CD4-positive, CD25-positive, alpha-beta regulatory T cell (primary cell): ENCODE data around the gene SH3D19. TPM values are rescaled to one million over a fixed set of nuclear protein-coding genes. Genes with fewer than 3 reads are reported as not detected.

Experiments used
- ATAC-seq, 2 donors: fragments of 150-1000 bp; cut with Tn5 transposase; one replicate each; pipeline ENCODE4 v1.10.0; 2021; ENCODE audit warnings: low read depth in 2 of 2, moderate number of reproducible peaks in 2 of 2, moderate library complexity in 1 of 2
- DNase-seq, 3 donors: peaks; one replicate each; pipeline versions ENCODE4 v3.0.0 to v3.0.0-alpha.2; 2012 to 2022; ENCODE audit warnings: mixed read lengths in 1 of 3
- H3K27ac ChIP-seq: one replicate; pipeline ENCODE4 v1.7.0; 2013; ENCODE audit warnings: mild to moderate bottlenecking, low read length; ENCODE audit not compliant: insufficient read depth, poor library complexity, severe bottlenecking
- H3K27me3 ChIP-seq: one replicate; pipeline ENCODE4 v1.7.0; 2013; ENCODE audit warnings: low read length; ENCODE audit not compliant: control insufficient read depth, insufficient read depth
- H3K36me3 ChIP-seq: one replicate; pipeline ENCODE4 v1.7.0; 2013; ENCODE audit warnings: mild to moderate bottlenecking, low read length, moderate library complexity; ENCODE audit not compliant: control insufficient read depth, insufficient read depth
- H3K4me1 ChIP-seq: 2 replicates; pipeline ENCODE4 v1.7.0; 2013; ENCODE audit warnings: mild to moderate bottlenecking, low read length; ENCODE audit not compliant: insufficient read depth, control insufficient read depth, poor library complexity, severe bottlenecking
- H3K4me3 ChIP-seq: one replicate; pipeline ENCODE4 v1.7.0; 2013; ENCODE audit warnings: low read depth, mild to moderate bottlenecking, low read length, moderate library complexity
- H3K9me3 ChIP-seq, 2 experiments: 1 replicate in 1 of 2; 2 replicates in 1 of 2; pipeline ENCODE4 v1.7.0; 2013; ENCODE audit warnings: low read length in 2 of 2, mild to moderate bottlenecking in 1 of 2, moderate library complexity in 1 of 2; ENCODE audit not compliant: control insufficient read depth in 2 of 2
- H3K27ac Mint-ChIP-seq, 3 donors: one replicate each; pipeline ENCODE4 v1.8.0; 2020 to 2022; ENCODE audit warnings: mild to moderate bottlenecking in 3 of 3, mixed read lengths in 3 of 3, moderate library complexity in 2 of 3
- H3K27me3 Mint-ChIP-seq: one replicate; pipeline ENCODE4 v1.8.0; 2022; ENCODE audit warnings: mild to moderate bottlenecking, mixed read lengths
- H3K36me3 Mint-ChIP-seq: one replicate; pipeline ENCODE4 v1.8.0; 2020; ENCODE audit warnings: mixed read lengths
- H3K4me1 Mint-ChIP-seq, 4 donors: one replicate each; pipeline ENCODE4 v1.8.0; 2020 to 2022; ENCODE audit warnings: mixed read lengths in 4 of 4, mild to moderate bottlenecking in 1 of 4
- H3K4me3 Mint-ChIP-seq, 4 donors: one replicate each; pipeline ENCODE4 v1.8.0; 2020 to 2022; ENCODE audit warnings: mild to moderate bottlenecking in 4 of 4, mixed read lengths in 4 of 4, moderate library complexity in 3 of 4
- H3K9me3 Mint-ChIP-seq, 7 donors: one replicate each; pipeline ENCODE4 v1.8.0; 2020 to 2022; ENCODE audit warnings: mixed read lengths in 7 of 7, mild to moderate bottlenecking in 3 of 7, moderate library complexity in 2 of 7
- polyA plus RNA-seq, 4 donors: library from polyadenylated mRNA; unstranded; fragments of 300-500 nt; fragmentation: Illumina TruSeq; gene quantifications; one replicate each; pipeline ENCODE4 v1.2.3, GENCODE V29; 2021
- total RNA-seq: library from RNA; stranded (reverse); gene quantifications from one replicate; pipeline ENCODE4 v1.2.3, GENCODE V29; 2022

Gene SH3D19
- total and polyA plus RNA-seq, 5 donors from 2014 or later: 0.37 to 2.4 (median 0.83) TPM; not detected in 1

- peaks cover 2% of the 10 kb centered on the region for H3K27me3 ChIP-seq
- no peaks in the 10 kb centered on the region for H3K9me3 ChIP-seq
- ATAC-seq: no peak
- DNase-seq: no peak
- no peaks in the 10 kb centered on the region for H3K4me1 Mint-ChIP-seq
- H3K27ac ChIP-seq: no peak overlapping the region
- H3K4me3 Mint-ChIP-seq: no peak overlapping the region
- no peaks in the 10 kb centered on the region for H3K27me3 Mint-ChIP-seq
- H3K27ac Mint-ChIP-seq: no peak overlapping the region
- no peaks in the 10 kb centered on the region for H3K36me3 ChIP-seq
- H3K9me3 Mint-ChIP-seq: peaks cover 0 to 4% (median 0%) of the 10 kb centered on the region in 7 donors
- H3K4me1 ChIP-seq: no peaks in the 10 kb centered on the region
- no peak overlapping the region for H3K4me3 ChIP-seq
- H3K36me3 Mint-ChIP-seq: no peaks in the 10 kb centered on the region
Observed at GRCh38 chr4:151267822-151268535, 57.4 kb downstream of the SH3D19 start.

GRCh38 chr4:151267104-151267503 is 58.3 kb downstream of the SH3D19 start:
- DNase-seq (no peak), ATAC-seq (no peak)
- no peaks in the 10 kb centered on the region for H3K36me3 Mint-ChIP-seq
- Histone ChIP-seq H3K36me3 (no peaks in the 10 kb centered on the region), H3K27ac (no peak overlapping the region), H3K27me3 (peaks cover 2% of the 10 kb centered on the region), H3K9me3 (no peaks in the 10 kb centered on the region), H3K4me1 (no peaks in the 10 kb centered on the region), H3K4me3 (no peak overlapping the region)
- no peak overlapping the region for H3K4me3 Mint-ChIP-seq
- H3K27ac Mint-ChIP-seq: no peak overlapping the region
- H3K4me1 Mint-ChIP-seq: no peaks in the 10 kb centered on the region
- peaks cover 3% of the 10 kb centered on the region for H3K27me3 Mint-ChIP-seq
- H3K9me3 Mint-ChIP-seq: peaks cover 0 to 4% (median 0%) of the 10 kb centered on the region in 7 donors

GRCh38 chr4:151266497-151266896 is 58.9 kb downstream of the SH3D19 start:
- Mint-ChIP-seq H3K27me3 (peaks cover 9% of the 10 kb centered on the region), H3K9me3 (peaks cover 0 to 4% (median 0%) of the 10 kb centered on the region in 7 donors), H3K36me3 (no peaks in the 10 kb centered on the region), H3K27ac (no peak overlapping the region), H3K4me3 (no peak overlapping the region), H3K4me1 (no peaks in the 10 kb centered on the region)
- no peaks in the 10 kb centered on the region for H3K4me1 ChIP-seq
- H3K27ac ChIP-seq: no peak overlapping the region
- no peak for DNase-seq
- H3K9me3 ChIP-seq: no peaks in the 10 kb centered on the region
- no peaks in the 10 kb centered on the region for H3K36me3 ChIP-seq
- ATAC-seq: no peak
- peaks cover 2% of the 10 kb centered on the region for H3K27me3 ChIP-seq
- H3K4me3 ChIP-seq: no peak overlapping the region

- no peak for DNase-seq
- peaks cover 0 to 2% (median 0%) of the 10 kb centered on the region in 7 donors for H3K9me3 Mint-ChIP-seq
- no peak overlapping the region for H3K4me3 Mint-ChIP-seq
- no peaks in the 10 kb centered on the region for H3K36me3 Mint-ChIP-seq
- no peak for ATAC-seq
- H3K27me3 ChIP-seq: no peaks in the 10 kb centered on the region
- H3K27ac Mint-ChIP-seq: no peak overlapping the region
- no peaks in the 10 kb centered on the region for H3K4me1 ChIP-seq
- peaks cover 10% of the 10 kb centered on the region for H3K27me3 Mint-ChIP-seq
- no peak overlapping the region for H3K27ac ChIP-seq
- H3K4me3 ChIP-seq: no peak overlapping the region
- H3K36me3 ChIP-seq: no peaks in the 10 kb centered on the region
- H3K9me3 ChIP-seq: no peaks in the 10 kb centered on the region
- no peaks in the 10 kb centered on the region for H3K4me1 Mint-ChIP-seq
Observed at GRCh38 chr4:151263455-151263854, 62.0 kb downstream of the SH3D19 start.

- Mint-ChIP-seq H3K27ac (no peak overlapping the region), H3K4me1 (no peaks in the 10 kb centered on the region), H3K9me3 (peaks cover 0 to 4% (median 0%) of the 10 kb centered on the region in 7 donors), H3K36me3 (no peaks in the 10 kb centered on the region), H3K4me3 (no peak overlapping the region), H3K27me3 (peaks cover 10% of the 10 kb centered on the region)
- H3K9me3 ChIP-seq: no peaks in the 10 kb centered on the region
- no peak for DNase-seq
- no peak for ATAC-seq
- H3K4me1 ChIP-seq: no peaks in the 10 kb centered on the region
- no peaks in the 10 kb centered on the region for H3K27me3 ChIP-seq
- H3K36me3 ChIP-seq: no peaks in the 10 kb centered on the region
- no peak overlapping the region for H3K4me3 ChIP-seq
- H3K27ac ChIP-seq: no peak overlapping the region
Observed at GRCh38 chr4:151260526-151260925, 64.9 kb downstream of the SH3D19 start.

- Histone ChIP-seq H3K4me3 (no peak overlapping the region), H3K4me1 (no peaks in the 10 kb centered on the region), H3K9me3 (no peaks in the 10 kb centered on the region), H3K27ac (no peak overlapping the region), H3K36me3 (no peaks in the 10 kb centered on the region), H3K27me3 (no peaks in the 10 kb centered on the region)
- Mint-ChIP-seq H3K9me3 (peaks cover 0 to 4% (median 0%) of the 10 kb centered on the region in 7 donors), H3K27ac (no peak overlapping the region), H3K27me3 (peaks cover 10% of the 10 kb centered on the region), H3K4me1 (no peaks in the 10 kb centered on the region), H3K36me3 (no peaks in the 10 kb centered on the region), H3K4me3 (no peak overlapping the region)
- ATAC-seq (no peak), DNase-seq (no peak)
Observed at GRCh38 chr4:151259752-151260151, 65.7 kb downstream of the SH3D19 start.

- H3K9me3 Mint-ChIP-seq: peaks cover 0 to 2% (median 0%) of the 10 kb centered on the region in 7 donors
- ATAC-seq: no peak
- Histone ChIP-seq H3K36me3 (no peaks in the 10 kb centered on the region), H3K4me3 (no peak overlapping the region), H3K4me1 (no peaks in the 10 kb centered on the region), H3K27me3 (no peaks in the 10 kb centered on the region), H3K9me3 (no peaks in the 10 kb centered on the region), H3K27ac (no peak overlapping the region)
- H3K4me3 Mint-ChIP-seq: no peak overlapping the region
- no peaks in the 10 kb centered on the region for H3K4me1 Mint-ChIP-seq
- H3K36me3 Mint-ChIP-seq: no peaks in the 10 kb centered on the region
- no peak overlapping the region for H3K27ac Mint-ChIP-seq
- DNase-seq: no peak
- H3K27me3 Mint-ChIP-seq: peaks cover 10% of the 10 kb centered on the region
Observed at GRCh38 chr4:151257704-151258103, 67.7 kb downstream of the SH3D19 start.

GRCh38 chr4:151256134-151256533 is 69.3 kb downstream of the SH3D19 start:
- Histone ChIP-seq H3K4me1 (no peaks in the 10 kb centered on the region), H3K9me3 (no peaks in the 10 kb centered on the region), H3K36me3 (no peaks in the 10 kb centered on the region), H3K27me3 (no peaks in the 10 kb centered on the region), H3K4me3 (no peak overlapping the region), H3K27ac (no peak overlapping the region)
- Mint-ChIP-seq H3K27ac (no peak overlapping the region), H3K27me3 (no peaks in the 10 kb centered on the region), H3K4me1 (no peaks in the 10 kb centered on the region), H3K9me3 (peaks cover 0 to 2% (median 0%) of the 10 kb centered on the region in 7 donors), H3K4me3 (no peak overlapping the region), H3K36me3 (no peaks in the 10 kb centered on the region)
- DNase-seq (no peak), ATAC-seq (no peak)
